SH-SY5Y (cell line): ENCODE data around the gene CAPN5.

Source experiments
- GATA2 ChIP-seq: IDR thresholded peaks from 2 replicates; pipeline ENCODE4 v1.6.1; 2011; ENCODE audit warnings: mild to moderate bottlenecking, low read depth, low read length
- GATA3 ChIP-seq: IDR thresholded peaks from 2 replicates; pipeline ENCODE4 v1.6.1; 2011; ENCODE audit warnings: low read depth, mild to moderate bottlenecking, low read length, moderate library complexity

- TF ChIP-seq GATA2 (no peak), GATA3 (no peak)
These were observed 8.0 kb downstream of the CAPN5 start for GRCh38 chr11:77074626-77075221.
